Right ventricle myocardium inferior (tissue), 1 donor: ENCODE results near the gene DOCK1. TPM values are rescaled to one million over a fixed set of nuclear protein-coding genes. Genes with fewer than 3 reads are reported as not detected.
A peak's percentile ranks its signal among the peaks of the same experiment; 100 is the strongest.

Source experiments
- ATAC-seq: fragments of 200-7000 bp; cut with Tn5 transposase; one replicate; pipeline ENCODE4 v1.9.1; 2020; ENCODE audit warnings: mild to moderate bottlenecking, moderate library complexity
- DNase-seq: peaks from one replicate; pipeline ENCODE4 v3.0.0; 2021; ENCODE audit errors: missing footprints
- intact Hi-C: fragments of 100-400 bp; cut with DNase I; formaldehyde crosslinking; loops from one replicate; pipeline ENCODE4 v1.11.0; 2022
- total RNA-seq: library from RNA; stranded (reverse); fragmentation: NEBNext Ultra II Directional; extraction: Animal tissue kit (Norgen Biotek cat#: 25700); gene quantifications from one replicate; pipeline ENCODE4 v1.2.1, GENCODE V29; 2021
- donor health status: DM: no; HTN: yes; CAD: no; lungs with severe emphysema.

DOCK1 gene
- total RNA-seq, 1 donor from 2014 or later: 16.8 TPM

- ATAC-seq: no peak
- DNase-seq: no peak
- intact Hi-C loops: no loop called here
Measured at GRCh38 chr10:127142136-127142535, 236.9 kb downstream of the DOCK1 start.

- intact Hi-C loops: no loop called here
- ATAC-seq: no peak
- DNase-seq: no peak
Measured at GRCh38 chr10:127142856-127143255, 237.6 kb downstream of the DOCK1 start.

GRCh38 chr10:127145173-127145572 lies 239.9 kb downstream of the DOCK1 start:
- no peak for ATAC-seq
- intact Hi-C loops: no loop called here
- no peak for DNase-seq

DNA sequence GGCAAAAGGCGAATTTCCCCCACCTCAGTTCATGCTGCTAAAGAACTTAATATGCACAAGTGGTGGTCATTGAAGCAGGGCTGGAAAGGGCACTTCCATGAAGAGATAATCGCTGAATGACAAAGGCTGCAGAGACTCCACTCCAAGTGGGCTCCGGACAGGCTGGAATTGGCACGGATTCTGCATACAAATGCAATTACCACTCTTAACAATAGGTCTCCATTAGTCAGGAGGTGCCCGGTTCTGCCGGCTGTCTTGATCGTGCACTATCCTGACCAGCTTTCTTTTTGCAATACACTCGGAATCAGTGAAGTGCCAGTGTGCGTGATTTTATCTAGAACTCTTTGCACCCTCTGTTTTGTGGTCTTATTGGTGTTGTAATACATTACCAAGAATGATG lies 241.4 kb downstream of the DOCK1 start:
- DNase-seq: no peak
- intact Hi-C loops: no loop called here
- no peak for ATAC-seq

DNA sequence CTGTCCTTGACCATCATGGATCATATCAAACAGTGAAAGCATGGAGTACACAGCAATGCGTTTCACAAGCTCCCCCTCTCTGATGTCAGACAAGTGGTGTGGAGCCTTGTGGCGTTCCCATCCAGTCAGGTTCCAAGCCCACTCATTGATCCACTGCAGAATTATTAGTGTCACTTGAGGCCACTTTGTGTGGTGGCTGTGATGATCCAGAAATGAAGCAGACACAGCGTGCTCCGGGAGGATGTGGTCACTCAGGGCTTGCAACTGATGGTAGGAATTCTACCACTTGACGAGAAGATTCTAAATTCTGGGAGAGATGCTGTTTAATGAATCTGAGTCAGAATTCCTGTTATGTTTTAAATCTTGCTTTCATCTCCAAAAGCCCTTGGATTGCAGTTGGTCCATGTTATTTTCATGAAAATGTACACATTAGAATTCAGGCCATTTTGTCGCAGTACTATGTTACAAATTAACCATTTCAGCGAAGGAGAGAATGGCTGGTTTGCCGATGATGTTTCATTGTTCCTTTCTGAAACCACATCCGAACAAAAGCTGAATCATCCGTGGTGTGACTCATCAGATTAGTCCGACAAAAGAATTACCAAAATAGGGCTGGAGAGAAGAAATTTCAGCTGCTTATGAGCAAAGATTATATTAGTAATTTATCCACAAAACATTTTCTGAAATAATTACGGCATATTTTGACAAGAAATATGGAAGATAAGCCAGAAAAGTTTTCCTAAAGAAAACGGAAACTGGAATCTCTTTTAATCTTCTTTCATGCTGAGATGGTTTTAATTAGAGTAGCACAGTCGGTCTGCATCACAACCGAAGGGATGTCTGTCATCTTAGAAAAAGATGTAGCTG lies 243.1 kb downstream of the DOCK1 start:
- no peak for DNase-seq
- intact Hi-C loops: no loop called here
- ATAC-seq: no peak

GRCh38 chr10:127148933-127149220 lies 243.6 kb downstream of the DOCK1 start:
- ATAC-seq: no peak
- no peak for DNase-seq
- intact Hi-C loops: no loop called here

DNA sequence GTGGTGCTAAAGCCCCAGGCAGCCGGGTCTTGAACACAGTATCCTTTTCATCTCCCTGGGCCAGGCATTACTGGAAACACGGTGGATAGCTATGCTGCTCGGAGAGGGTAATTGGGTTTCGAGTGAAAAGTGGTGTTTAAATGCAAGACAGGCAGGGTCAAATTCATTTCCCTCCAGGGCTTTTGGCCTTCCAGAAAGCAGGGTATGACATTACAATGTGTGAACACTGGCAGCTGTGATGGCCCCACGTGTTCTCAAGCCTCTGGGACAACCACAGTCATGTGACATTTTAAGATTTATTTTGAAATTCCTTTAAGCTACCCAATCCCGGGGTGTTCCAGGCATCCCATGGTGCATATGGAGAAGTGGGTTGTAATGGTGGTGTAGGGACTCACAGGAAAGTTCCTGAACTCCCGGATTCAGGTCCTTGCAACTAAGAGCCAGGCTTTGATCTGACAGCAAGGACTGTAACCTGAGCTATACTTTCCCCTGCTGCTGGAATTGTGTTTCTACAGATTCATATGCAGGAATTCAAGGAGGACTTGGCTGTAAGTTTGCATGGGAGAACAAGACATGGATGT lies 244.4 kb downstream of the DOCK1 start:
- DNase-seq: no peak
- intact Hi-C loops: loop anchor here (5.0 kb wide), 1 partner anchor 48 kb away; the partner anchor contains the start of gene INSYN2A
- no peak for ATAC-seq

DNA sequence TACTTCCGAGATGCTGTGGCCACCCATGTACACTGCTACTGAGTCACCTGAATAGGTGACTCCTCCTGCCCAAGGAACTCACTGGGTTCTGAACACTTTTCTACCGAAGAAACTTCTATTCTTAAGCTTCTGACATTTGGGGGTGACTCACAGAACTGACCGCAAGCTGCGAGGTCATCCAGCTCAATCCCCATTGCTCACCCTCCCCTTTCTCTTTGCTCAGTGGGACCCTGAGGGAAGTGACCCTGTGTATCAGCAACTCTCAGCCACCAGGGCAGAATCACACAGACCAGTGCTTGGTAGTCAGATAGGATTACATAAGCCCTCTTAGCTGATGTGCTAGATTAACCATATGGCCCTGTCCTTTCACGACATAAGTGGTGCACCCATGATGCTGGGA lies 244.9 kb downstream of the DOCK1 start:
- intact Hi-C loops: loop anchor here (5.0 kb wide), 1 partner anchor 47 kb away; the partner anchor contains the start of gene INSYN2A
- DNase-seq: no peak

DNA sequence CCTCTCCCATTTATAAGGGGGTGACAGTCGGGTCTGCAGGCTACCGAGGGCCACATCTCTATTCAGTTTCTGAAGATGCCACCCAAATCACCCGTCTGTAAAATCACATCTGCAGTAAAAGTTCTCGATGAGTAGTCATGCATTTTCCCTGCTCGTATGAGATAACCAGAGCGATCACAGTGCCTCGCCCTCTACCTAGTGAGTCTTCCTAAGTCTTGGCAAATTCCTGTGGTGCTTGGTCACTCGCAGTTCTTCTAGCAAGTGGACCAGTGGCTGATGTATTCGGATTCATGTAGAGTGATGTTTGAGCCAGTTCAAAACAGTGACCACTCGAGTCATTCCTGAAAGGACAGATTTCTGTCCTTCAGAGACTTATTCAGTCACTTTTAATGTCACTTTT lies 246.3 kb downstream of the DOCK1 start:
- ATAC-seq (no peak), DNase-seq (no peak)
- intact Hi-C loops: loop anchor here (5.0 kb wide), 1 partner anchor 46 kb away; the partner anchor contains the start of gene INSYN2A

More for the DNA sequence above, 244.9 kb downstream of the DOCK1 start:
- no peak for ATAC-seq

- intact Hi-C loops: loop anchor here (5.0 kb wide), 1 partner anchor 45 kb away; the partner anchor contains the start of gene INSYN2A
- DNase-seq (no peak), ATAC-seq (peak; percentile 46)
Measured at GRCh38 chr10:127151981-127152699, 246.9 kb downstream of the DOCK1 start.

DNA sequence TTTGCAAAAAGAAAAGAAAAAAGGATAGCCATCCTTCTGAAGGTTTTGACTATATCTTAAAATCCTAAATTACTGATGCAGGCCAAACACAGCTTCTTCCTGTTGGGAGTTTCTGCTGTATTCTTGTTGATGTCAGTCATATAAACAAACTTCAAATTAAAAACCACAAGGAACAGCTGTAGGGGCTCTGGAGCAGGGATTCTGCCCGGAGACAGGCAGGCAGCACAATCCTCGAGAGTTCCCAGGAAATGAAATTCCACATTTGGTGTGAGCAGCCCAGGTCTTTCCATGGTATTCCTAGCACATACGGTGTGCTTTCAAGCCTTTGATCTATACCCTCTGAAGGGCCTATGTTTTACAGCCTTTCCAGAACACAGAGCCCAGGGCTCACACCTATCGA lies 248.0 kb downstream of the DOCK1 start:
- no peak for DNase-seq
- intact Hi-C loops: loop anchor here (5.0 kb wide), 1 partner anchor 44 kb away; the partner anchor contains the start of gene INSYN2A
- ATAC-seq: no peak

DNA sequence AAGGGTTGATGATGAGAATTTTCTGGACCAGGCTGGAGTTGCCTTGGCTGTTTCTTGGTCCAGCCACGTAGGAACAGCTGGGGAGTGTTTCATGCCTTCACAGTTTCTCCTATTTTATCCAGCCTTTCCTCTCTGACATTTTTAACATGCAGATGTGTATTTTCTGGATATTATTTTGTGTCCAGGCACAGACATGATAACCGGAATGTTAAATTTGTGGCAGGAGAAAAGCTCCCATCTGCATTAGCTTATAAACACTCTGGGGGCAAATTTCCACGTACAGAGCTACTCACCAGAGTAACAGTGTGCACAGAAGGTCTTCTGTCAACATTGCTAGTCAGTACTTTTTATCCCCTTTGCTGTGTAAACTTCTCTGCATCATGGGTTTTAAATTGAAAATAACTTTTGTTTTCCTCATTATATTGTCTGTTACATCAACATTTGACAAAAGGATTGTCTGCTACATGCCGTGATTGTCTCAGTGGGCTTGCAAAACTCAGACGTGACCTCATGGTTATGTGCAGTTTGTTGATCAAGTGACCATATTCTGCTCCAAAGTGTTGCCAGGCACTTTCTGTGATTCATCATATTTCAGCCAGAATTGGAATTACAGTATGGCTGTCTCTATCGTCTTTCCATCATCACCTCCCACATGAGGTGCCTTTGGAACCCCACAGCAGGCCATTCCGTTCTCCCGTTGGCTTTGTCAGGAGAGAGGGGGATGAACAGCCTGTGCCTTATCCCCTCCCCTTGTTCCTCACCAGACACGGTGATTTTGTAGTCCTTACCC lies 249.8 kb downstream of the DOCK1 start:
- ATAC-seq (no peak), DNase-seq (no peak)
- intact Hi-C loops: loop anchor here (5.0 kb wide), 1 partner anchor 42 kb away; the partner anchor contains the start of gene INSYN2A

DNA sequence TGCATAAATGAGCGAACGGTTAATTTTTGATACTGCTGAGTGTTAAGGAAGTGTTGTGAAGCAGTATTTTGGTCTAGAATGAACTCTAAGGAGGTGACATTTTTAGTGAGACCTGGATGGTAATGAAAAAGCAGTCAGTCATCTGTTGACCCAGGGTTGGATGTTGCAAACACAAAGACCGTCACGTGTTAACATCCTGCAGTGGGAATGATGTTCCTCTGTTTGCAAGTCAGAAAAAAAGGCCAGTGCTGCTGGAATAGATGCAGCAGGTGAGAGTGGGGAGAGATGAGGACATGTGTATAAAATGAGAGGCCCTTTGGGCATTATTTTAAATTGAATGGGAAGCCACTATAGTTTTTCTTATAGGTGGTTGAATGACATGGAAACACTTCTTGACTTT lies 251.9 kb downstream of the DOCK1 start:
- ATAC-seq: no peak
- DNase-seq: no peak
- intact Hi-C loops: no loop called here

DNA sequence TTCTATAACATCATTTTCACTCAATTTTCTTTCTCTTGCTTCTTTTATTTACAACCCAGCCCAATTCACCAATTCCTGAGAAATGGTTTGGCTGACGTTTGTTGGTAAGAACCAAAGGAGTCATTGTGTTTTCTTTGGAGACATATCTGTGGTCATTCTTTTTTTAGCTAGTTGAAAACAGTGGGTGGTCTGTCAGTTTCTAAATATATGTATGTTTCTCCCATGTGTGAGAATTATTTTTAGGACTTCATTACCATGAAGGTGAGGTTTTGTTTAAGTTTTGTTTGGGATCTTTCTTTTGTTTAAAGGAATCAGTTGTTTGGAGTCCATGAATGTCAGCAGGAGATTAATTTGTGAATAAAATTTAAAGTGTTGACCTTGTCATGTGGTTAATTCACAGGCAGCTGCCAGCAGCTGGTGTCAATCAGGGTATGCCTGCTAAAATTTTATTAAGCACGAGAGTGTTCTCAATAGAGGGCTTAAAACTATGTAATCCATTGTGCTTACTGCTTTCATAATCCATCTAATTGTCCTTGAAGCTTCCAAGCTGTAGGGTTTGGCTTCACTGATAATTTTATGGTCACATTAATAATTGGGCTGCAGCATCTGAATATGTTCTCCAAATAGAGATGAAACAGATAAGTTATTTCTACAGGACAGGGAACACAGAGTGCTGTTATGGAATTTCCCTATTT lies 252.4 kb downstream of the DOCK1 start:
- intact Hi-C loops: no loop called here
- no peak for ATAC-seq
- DNase-seq: no peak

DNA sequence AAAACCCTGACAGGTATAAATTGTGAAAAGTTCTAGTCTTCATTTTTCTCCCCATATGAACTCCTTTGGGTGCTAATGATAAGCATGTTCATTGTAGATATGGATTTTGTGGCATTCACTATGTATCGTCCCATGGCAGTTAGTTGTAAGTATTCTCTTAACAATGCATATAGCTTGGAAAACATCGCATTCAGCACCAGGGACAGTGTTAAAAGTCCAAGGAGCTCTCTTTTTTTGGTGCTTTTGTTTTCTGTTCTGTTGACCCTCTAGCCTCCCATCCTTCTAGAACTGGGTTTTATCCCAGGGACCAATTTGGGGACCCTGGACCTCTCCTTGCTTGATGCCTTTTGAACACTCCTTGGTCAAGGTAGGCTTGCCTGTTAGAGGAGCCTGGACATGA lies 253.4 kb downstream of the DOCK1 start:
- no peak for ATAC-seq
- DNase-seq: no peak
- intact Hi-C loops: no loop called here

DNA sequence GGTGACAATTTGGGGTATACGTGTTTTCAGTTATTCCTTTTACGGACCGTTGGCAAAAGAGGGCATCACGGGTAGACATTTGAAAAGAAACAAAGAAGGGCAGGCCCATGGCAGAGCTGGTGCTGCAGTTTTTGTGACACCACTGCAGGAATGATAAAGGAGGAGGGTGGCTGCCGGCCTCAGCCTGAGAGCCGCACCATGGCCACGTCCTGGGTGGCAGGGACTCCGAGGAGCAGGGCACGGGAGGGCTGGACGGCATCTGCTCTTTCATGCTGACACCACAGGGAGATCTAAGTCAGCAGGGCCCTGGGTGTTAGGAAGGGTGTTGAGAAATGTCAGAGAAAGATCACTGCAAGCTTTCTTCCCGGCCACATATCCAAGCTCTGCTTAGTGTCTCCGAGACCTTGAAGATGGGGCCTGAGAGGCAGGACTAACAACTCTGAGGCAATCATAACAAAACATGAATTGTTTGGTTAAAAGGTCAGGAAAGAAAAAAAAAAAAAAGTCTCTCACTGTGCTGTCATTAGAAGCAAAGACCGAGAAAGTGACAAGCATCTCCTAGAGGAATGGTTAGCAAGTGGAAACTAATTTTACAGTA lies 254.5 kb downstream of the DOCK1 start:
- ATAC-seq (no peak), DNase-seq (no peak)
- intact Hi-C loops: no loop called here

DNA sequence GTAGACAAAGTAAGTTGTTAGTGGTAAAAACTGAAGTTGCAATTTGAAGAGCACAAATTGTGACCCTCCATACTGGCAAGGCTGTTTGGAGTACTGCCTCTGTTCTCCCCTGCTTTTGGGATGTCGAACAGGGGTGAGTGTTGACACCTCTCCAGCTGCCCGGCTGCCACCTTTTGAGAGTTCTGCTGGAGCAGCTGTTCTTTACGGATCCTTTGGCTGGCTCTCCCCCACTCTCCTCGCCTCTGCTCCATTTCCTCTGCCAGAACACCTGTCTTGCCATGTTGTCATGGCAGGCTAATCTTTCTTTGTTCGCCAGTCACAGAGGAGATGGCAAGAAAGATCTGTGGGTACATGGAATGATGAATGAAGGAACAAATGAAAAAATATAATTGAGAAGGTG lies 256.3 kb downstream of the DOCK1 start:
- intact Hi-C loops: no loop called here
- DNase-seq (no peak), ATAC-seq (no peak)

DNA sequence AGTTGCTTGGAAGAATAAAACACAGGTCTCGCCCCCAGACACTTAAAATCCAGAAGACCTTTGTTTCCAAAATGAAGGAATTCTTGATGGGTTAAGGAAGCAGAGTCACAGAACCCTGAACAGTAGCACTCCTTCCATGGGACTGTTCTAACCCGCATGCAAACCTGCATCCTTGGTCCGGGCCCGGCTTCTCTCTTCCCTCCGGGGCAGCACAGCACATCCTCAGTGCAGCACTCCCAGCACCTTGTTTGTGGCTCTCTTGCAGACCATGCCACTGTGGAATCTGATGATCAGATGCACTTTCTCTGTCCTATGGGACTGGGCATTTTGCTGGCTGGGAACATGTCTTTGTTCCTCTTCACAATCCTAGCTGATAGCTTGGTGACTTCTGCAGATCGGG lies 257.6 kb downstream of the DOCK1 start:
- no peak for DNase-seq
- no peak for ATAC-seq
- intact Hi-C loops: no loop called here
